Measurements from ENCODE around the gene SLC1A1. TPM values are rescaled to one million over a fixed set of nuclear protein-coding genes. Genes with fewer than 3 reads are reported as not detected.

Gene SLC1A1
- total RNA-seq, 2 experiments from 2014 or later, result 0.11 to 0.14 TPM

- intact Hi-C loops (cut with DNase I, micrococcal nuclease), result loop anchor here (10.0 kb wide), 3 partner anchors 60 to 150 kb away; no protein-coding TSS in a partner anchor
- TF ChIP-seq CTCF (IDR thresholded peaks at IDR 0.05), result no peak
- H3K36me3 ChIP-seq (ENCODE audit: insufficient read depth, low read length), result no peaks in the 10 kb centered on the region
- H3K4me3 ChIP-seq (ENCODE audit: low read length), result no peak overlapping the region
- H3K4me1 Mint-ChIP-seq (ENCODE audit: low read depth), result peaks cover 21% of the 10 kb centered on the region
- H3K9me3 ChIP-seq (ENCODE audit: control insufficient read depth in 1 of 2, insufficient read depth in 1 of 2, low read length in 2 of 2), result no peaks in the 10 kb centered on the region
- no peak for DNase-seq
- no peak overlapping the region for H3K27ac ChIP-seq (ENCODE audit: low read depth in 1 of 2, low read length in 2 of 2)
- H3K4me3 Mint-ChIP-seq, result no peak overlapping the region
- H3K36me3 Mint-ChIP-seq (ENCODE audit: low read depth), result no peaks in the 10 kb centered on the region
- peaks cover 42 to 52% of the 10 kb centered on the region in 2 experiments for H3K27me3 ChIP-seq (ENCODE audit: control insufficient read depth in 1 of 2, insufficient read depth in 2 of 2, low read length in 2 of 2)
- H3K9me3 Mint-ChIP-seq, result no peaks in the 10 kb centered on the region
- H3K27ac Mint-ChIP-seq, result no peak overlapping the region
- ChIA-PET POLR2A (no interaction called here), CTCF (no interaction called here)
- peaks cover 56% of the 10 kb centered on the region for H3K27me3 Mint-ChIP-seq
- ATAC-seq (ENCODE audit: poor library complexity), result no peak
- H3K4me1 ChIP-seq (ENCODE audit: insufficient read depth, low read length), result peaks cover 22% of the 10 kb centered on the region
Measured at GRCh38 chr9:4494332-4494731, 4.1 kb downstream of the SLC1A1 start.

GRCh38 chr9:4494806-4495205, 4.5 kb downstream of the SLC1A1 start:
- Mint-ChIP-seq H3K9me3 (no peaks in the 10 kb centered on the region), H3K4me3 (no peak overlapping the region), H3K4me1 (ENCODE audit: low read depth) (peaks cover 16% of the 10 kb centered on the region), H3K27ac (no peak overlapping the region), H3K27me3 (peaks cover 51% of the 10 kb centered on the region), H3K36me3 (ENCODE audit: low read depth) (no peaks in the 10 kb centered on the region)
- CTCF ChIA-PET, result no interaction called here
- H3K27ac ChIP-seq (ENCODE audit: low read depth in 1 of 2, low read length in 2 of 2), result no peak overlapping the region
- TF ChIP-seq CTCF (IDR thresholded peaks at IDR 0.05), result no peak
- intact Hi-C loops (cut with DNase I, micrococcal nuclease), result loop anchor here (10.0 kb wide), 3 partner anchors 60 to 150 kb away; no protein-coding TSS in a partner anchor
- H3K4me3 ChIP-seq (ENCODE audit: low read length), result no peak overlapping the region
- POLR2A ChIA-PET, result no interaction called here
- ATAC-seq (ENCODE audit: poor library complexity), result no peak
- H3K36me3 ChIP-seq (ENCODE audit: insufficient read depth, low read length), result no peaks in the 10 kb centered on the region
- DNase-seq, result no peak
- H3K27me3 ChIP-seq (ENCODE audit: control insufficient read depth in 1 of 2, insufficient read depth in 2 of 2, low read length in 2 of 2), result peaks cover 37 to 47% of the 10 kb centered on the region in 2 experiments
- no peaks in the 10 kb centered on the region for H3K9me3 ChIP-seq (ENCODE audit: control insufficient read depth in 1 of 2, insufficient read depth in 1 of 2, low read length in 2 of 2)
- H3K4me1 ChIP-seq (ENCODE audit: insufficient read depth, low read length), result peaks cover 18% of the 10 kb centered on the region

- Mint-ChIP-seq H3K4me1 (ENCODE audit: low read depth) (peaks cover 13% of the 10 kb centered on the region), H3K9me3 (no peaks in the 10 kb centered on the region), H3K27ac (no peak overlapping the region), H3K27me3 (peaks cover 50% of the 10 kb centered on the region), H3K4me3 (no peak overlapping the region), H3K36me3 (ENCODE audit: low read depth) (no peaks in the 10 kb centered on the region)
- H3K36me3 ChIP-seq (ENCODE audit: insufficient read depth, low read length), result no peaks in the 10 kb centered on the region
- ChIA-PET CTCF (no interaction called here), POLR2A (no interaction called here)
- H3K27me3 ChIP-seq (ENCODE audit: control insufficient read depth in 1 of 2, insufficient read depth in 2 of 2, low read length in 2 of 2), result peaks cover 34 to 40% of the 10 kb centered on the region in 2 experiments
- H3K4me1 ChIP-seq (ENCODE audit: insufficient read depth, low read length), result peaks cover 13% of the 10 kb centered on the region
- H3K4me3 ChIP-seq (ENCODE audit: low read length), result no peak overlapping the region
- intact Hi-C loops (cut with DNase I, micrococcal nuclease), result loop anchor here (10.0 kb wide), 3 partner anchors 59 to 149 kb away; no protein-coding TSS in a partner anchor
- no peak for TF ChIP-seq CTCF (IDR thresholded peaks at IDR 0.05)
- ATAC-seq (ENCODE audit: poor library complexity) (no peak), DNase-seq (no peak)
- no peaks in the 10 kb centered on the region for H3K9me3 ChIP-seq (ENCODE audit: control insufficient read depth in 1 of 2, insufficient read depth in 1 of 2, low read length in 2 of 2)
- no peak overlapping the region for H3K27ac ChIP-seq (ENCODE audit: low read depth in 1 of 2, low read length in 2 of 2)
Measured at GRCh38 chr9:4495537-4495936, 5.3 kb downstream of the SLC1A1 start.
